Astrocyte (in vitro differentiated cells and primary cell): ENCODE measurements around the gene GDAP1L1. TPM values are rescaled to one million over a fixed set of nuclear protein-coding genes. Genes with fewer than 3 reads are reported as not detected.

Experiments
- DNase-seq: peaks from one replicate; pipeline ENCODE4 v3.0.0-alpha.2; 2010; ENCODE audit warnings: low read depth
- FAIRE-seq: peaks from 2 replicates; lab custom pipeline; 2011; peaks lifted over from hg19 to GRCh38; lab: Jason Lieb, UNC
- H2AFZ ChIP-seq: 2 replicates; pipeline ENCODE4 v1.6.0; 2012; ENCODE audit warnings: low read depth, low read length, inconsistent platforms
- H3K27ac ChIP-seq: 2 replicates; pipeline ENCODE4 v1.5.1; 2011; ENCODE audit warnings: low read depth, low read length, inconsistent platforms
- H3K27me3 ChIP-seq: 2 replicates; pipeline ENCODE4 v1.6.0; 2011; ENCODE audit warnings: low read length, inconsistent platforms; ENCODE audit not compliant: insufficient read depth
- H3K36me3 ChIP-seq: 2 replicates; pipeline ENCODE4 v1.5.1; 2011; ENCODE audit warnings: low read length, inconsistent platforms; ENCODE audit not compliant: insufficient read depth
- H3K4me1 ChIP-seq: 2 replicates; pipeline ENCODE4 v1.5.1; 2011; ENCODE audit warnings: low read length, inconsistent platforms; ENCODE audit not compliant: insufficient read depth
- H3K4me2 ChIP-seq: 2 replicates; pipeline ENCODE4 v1.6.0; 2012; ENCODE audit warnings: low read length, inconsistent platforms
- H3K4me3 ChIP-seq: 2 replicates; pipeline ENCODE4 v1.5.1; 2011; ENCODE audit warnings: low read depth, mild to moderate bottlenecking, low read length, inconsistent platforms; ENCODE audit not compliant: insufficient read depth
- H3K79me2 ChIP-seq: 2 replicates; pipeline ENCODE4 v1.6.0; 2012; ENCODE audit warnings: mild to moderate bottlenecking, low read length, inconsistent platforms; ENCODE audit not compliant: insufficient read depth
- H3K9ac ChIP-seq: 2 replicates; pipeline ENCODE4 v1.6.0; 2012; ENCODE audit warnings: mild to moderate bottlenecking, low read length, inconsistent platforms
- H3K9me3 ChIP-seq: 2 replicates; pipeline ENCODE4 v1.5.1; 2012; ENCODE audit warnings: low read depth, mild to moderate bottlenecking, low read length, inconsistent platforms; ENCODE audit not compliant: insufficient read depth
- H4K20me1 ChIP-seq: 2 replicates; pipeline ENCODE4 v1.6.0; 2012; ENCODE audit warnings: low read length, inconsistent platforms; ENCODE audit not compliant: insufficient read depth
- H3K27ac Mint-ChIP-seq: one replicate; pipeline ENCODE4 v1.8.0; 2021; ENCODE audit warnings: mild to moderate bottlenecking, mixed read lengths; ENCODE audit not compliant: unreplicated experiment
- H3K27me3 Mint-ChIP-seq: one replicate; pipeline ENCODE4 v1.8.0; 2021; ENCODE audit warnings: low read depth, mixed read lengths; ENCODE audit not compliant: unreplicated experiment
- H3K36me3 Mint-ChIP-seq: one replicate; pipeline ENCODE4 v1.8.0; 2021; ENCODE audit warnings: low read depth, mixed read lengths; ENCODE audit not compliant: unreplicated experiment
- H3K4me1 Mint-ChIP-seq: one replicate; pipeline ENCODE4 v1.8.0; 2021; ENCODE audit warnings: low read depth, mixed read lengths; ENCODE audit not compliant: unreplicated experiment
- H3K4me3 Mint-ChIP-seq: one replicate; pipeline ENCODE4 v1.8.0; 2021; ENCODE audit warnings: mild to moderate bottlenecking, moderate library complexity, mixed read lengths; ENCODE audit not compliant: unreplicated experiment
- H3K9me3 Mint-ChIP-seq: one replicate; pipeline ENCODE4 v1.8.0; 2021; ENCODE audit warnings: mild to moderate bottlenecking, mixed read lengths; ENCODE audit not compliant: unreplicated experiment
- CTCF ChIP-seq: IDR thresholded peaks from 2 replicates; pipeline ENCODE4 v1.5.1; 2011; ENCODE audit warnings: low read depth, mild to moderate bottlenecking, inconsistent platforms, low read length, moderate library complexity; ENCODE audit not compliant: insufficient read depth
- EZH2 ChIP-seq: IDR thresholded peaks from 2 replicates; pipeline ENCODE4 v1.6.1; 2012; ENCODE audit warnings: mild to moderate bottlenecking, low read length, inconsistent platforms; ENCODE audit not compliant: insufficient read depth
- total RNA-seq: library from RNA; stranded (reverse); gene quantifications from 2 replicates; pipeline ENCODE4 v1.2.1, GENCODE V29; 2021

GDAP1L1 gene
- total RNA-seq, 1 donor from 2014 or later = 0.64 TPM

GRCh38 chr20:44274303-44275017 lies 27.4 kb downstream of the GDAP1L1 start:
- Histone ChIP-seq H3K36me3 (no peaks in the 10 kb centered on the region), H3K27ac (no peak overlapping the region), H3K9me3 (no peaks in the 10 kb centered on the region), H2AFZ (no peak overlapping the region), H3K9ac (no peak overlapping the region), H3K4me2 (no peak overlapping the region), H3K4me3 (no peak overlapping the region), H3K79me2 (no peaks in the 10 kb centered on the region), H4K20me1 (no peaks in the 10 kb centered on the region), H3K4me1 (peaks cover 9% of the 10 kb centered on the region), H3K27me3 (peaks cover 2% of the 10 kb centered on the region)
- H3K36me3 Mint-ChIP-seq = peaks cover 1% of the 10 kb centered on the region
- H3K27me3 Mint-ChIP-seq = no peaks in the 10 kb centered on the region
- no peak overlapping the region for H3K4me3 Mint-ChIP-seq
- no peak for FAIRE-seq
- H3K27ac Mint-ChIP-seq = no peak overlapping the region
- peaks cover 5% of the 10 kb centered on the region for H3K9me3 Mint-ChIP-seq
- H3K4me1 Mint-ChIP-seq = no peaks in the 10 kb centered on the region
- TF ChIP-seq EZH2 = no peak
- TF ChIP-seq CTCF = no peak
- DNase-seq = no peak

- peaks cover 2% of the 10 kb centered on the region for H3K4me1 Mint-ChIP-seq
- no peaks in the 10 kb centered on the region for H3K9me3 Mint-ChIP-seq
- Histone ChIP-seq H4K20me1 (no peaks in the 10 kb centered on the region), H3K4me2 (peak overlapping the region; percentile 73), H3K36me3 (no peaks in the 10 kb centered on the region), H2AFZ (peak overlapping the region; percentile 85), H3K27me3 (peaks cover under 1% of the 10 kb centered on the region), H3K79me2 (no peaks in the 10 kb centered on the region), H3K27ac (peak overlapping the region; percentile 83), H3K4me1 (peaks cover 15% of the 10 kb centered on the region), H3K4me3 (peak overlapping the region; percentile 24), H3K9me3 (no peaks in the 10 kb centered on the region), H3K9ac (peak overlapping the region; percentile 55)
- H3K4me3 Mint-ChIP-seq = no peak overlapping the region
- peaks cover 9% of the 10 kb centered on the region for H3K27me3 Mint-ChIP-seq
- H3K27ac Mint-ChIP-seq = no peak overlapping the region
- peak; percentile 91 for DNase-seq
- no peak for FAIRE-seq
- H3K36me3 Mint-ChIP-seq = no peaks in the 10 kb centered on the region
- no peak for TF ChIP-seq EZH2
- no peak for TF ChIP-seq CTCF
Measured at GRCh38 chr20:44279228-44279627, 32.1 kb downstream of the GDAP1L1 start.

GRCh38 chr20:44280387-44280786 lies 33.3 kb downstream of the GDAP1L1 start:
- peaks cover 4% of the 10 kb centered on the region for H3K4me1 Mint-ChIP-seq
- FAIRE-seq = no peak
- no peak for DNase-seq
- H3K4me2 ChIP-seq = no peak overlapping the region
- H3K36me3 ChIP-seq = no peaks in the 10 kb centered on the region
- H3K27ac ChIP-seq = no peak overlapping the region
- H3K36me3 Mint-ChIP-seq = no peaks in the 10 kb centered on the region
- H3K9ac ChIP-seq = no peak overlapping the region
- no peaks in the 10 kb centered on the region for H4K20me1 ChIP-seq
- no peak overlapping the region for H3K4me3 Mint-ChIP-seq
- no peaks in the 10 kb centered on the region for H3K9me3 ChIP-seq
- TF ChIP-seq CTCF (no peak), EZH2 (no peak)
- no peak overlapping the region for H3K27ac Mint-ChIP-seq
- H3K9me3 Mint-ChIP-seq = no peaks in the 10 kb centered on the region
- peaks cover 15% of the 10 kb centered on the region for H3K4me1 ChIP-seq
- H3K79me2 ChIP-seq = no peaks in the 10 kb centered on the region
- no peak overlapping the region for H3K4me3 ChIP-seq
- peaks cover 9% of the 10 kb centered on the region for H3K27me3 Mint-ChIP-seq
- H3K27me3 ChIP-seq = no peaks in the 10 kb centered on the region
- no peak overlapping the region for H2AFZ ChIP-seq
